Neuronal stem cell (in vitro differentiated cells): ENCODE measurements around the gene FAM98B.

Experiments used
- DNase-seq: peaks from one replicate; pipeline ENCODE4 v3.0.0-alpha.2; 2013; ENCODE audit warnings: low spot score
- H2AFZ ChIP-seq: one replicate; pipeline ENCODE4 v1.6.1; 2013; ENCODE audit warnings: mild to moderate bottlenecking, low read length, inconsistent platforms
- H2AK5ac ChIP-seq: 2 replicates; pipeline ENCODE4 v1.6.1; 2013; ENCODE audit warnings: low read depth, mild to moderate bottlenecking, inconsistent platforms, low read length, moderate library complexity, mixed read lengths
- H2BK120ac ChIP-seq: 2 replicates; pipeline ENCODE4 v1.6.1; 2013; ENCODE audit warnings: low read depth, mild to moderate bottlenecking, inconsistent platforms, low read length, moderate library complexity, mixed read lengths
- H2BK12ac ChIP-seq: one replicate; pipeline ENCODE4 v1.6.1; 2013; ENCODE audit warnings: low read length, inconsistent platforms
- H2BK15ac ChIP-seq: 2 replicates; pipeline ENCODE4 v1.6.1; 2013; ENCODE audit warnings: mild to moderate bottlenecking, low read length, inconsistent platforms, mixed read lengths
- H2BK5ac ChIP-seq: one replicate; pipeline ENCODE4 v1.6.1; 2013; ENCODE audit warnings: inconsistent platforms, mild to moderate bottlenecking, low read length, moderate library complexity
- H3K14ac ChIP-seq: one replicate; pipeline ENCODE4 v1.6.1; 2013; ENCODE audit warnings: low read length, inconsistent platforms
- H3K18ac ChIP-seq: 2 replicates; pipeline ENCODE4 v1.6.1; 2013; ENCODE audit warnings: low read length, inconsistent platforms
- H3K23ac ChIP-seq: 2 replicates; pipeline ENCODE4 v1.6.1; 2013; ENCODE audit warnings: low read depth, mild to moderate bottlenecking, mixed read lengths, low read length, inconsistent platforms; ENCODE audit not compliant: poor library complexity
- H3K27ac ChIP-seq: replicated peaks from 3 replicates; pipeline ENCODE4 v1.5.1; 2013; ENCODE audit warnings: low read length, inconsistent platforms
- H3K27me3 ChIP-seq, 3 experiments: 2 replicates each; pipeline ENCODE4 v1.6.1; 2013; ENCODE audit warnings: low read length in 3 of 3, mild to moderate bottlenecking in 2 of 3, inconsistent platforms in 1 of 3, low read depth in 1 of 3, mixed read lengths in 1 of 3, moderate library complexity in 1 of 3; ENCODE audit not compliant: control insufficient read depth in 3 of 3, insufficient read depth in 3 of 3
- H3K36me3 ChIP-seq, 2 donors: replicated peaks in 1 of 2; 2 replicates each; pipeline ENCODE4 v1.6.1; 2013; ENCODE audit warnings: low read length in 2 of 2; ENCODE audit not compliant: control insufficient read depth in 2 of 2, insufficient read depth in 2 of 2
- H3K4ac ChIP-seq: 2 replicates; pipeline ENCODE4 v1.6.1; 2013; ENCODE audit warnings: inconsistent platforms, mild to moderate bottlenecking, low read length, moderate library complexity
- H3K4me1 ChIP-seq, 2 donors: 1 replicate in 1 of 2; 2 replicates in 1 of 2; pipeline ENCODE4 v1.6.1; 2013; ENCODE audit warnings: low read length in 2 of 2, low read depth in 1 of 2; ENCODE audit not compliant: control insufficient read depth in 2 of 2, insufficient read depth in 1 of 2
- H3K4me2 ChIP-seq: one replicate; pipeline ENCODE4 v1.6.1; 2013; ENCODE audit warnings: mild to moderate bottlenecking, low read length, inconsistent platforms; ENCODE audit not compliant: insufficient read depth, poor library complexity, severe bottlenecking
- H3K4me3 ChIP-seq, 2 donors: 2 replicates each; pipeline ENCODE4 v1.5.1; 2013; ENCODE audit warnings: low read length in 2 of 2, mild to moderate bottlenecking in 2 of 2, inconsistent platforms in 1 of 2, moderate library complexity in 1 of 2
- H3K79me1 ChIP-seq: one replicate; pipeline ENCODE4 v1.6.1; 2013; ENCODE audit warnings: low read depth, mild to moderate bottlenecking, inconsistent platforms, low read length, moderate library complexity
- H3K9ac ChIP-seq: one replicate; pipeline ENCODE4 v1.6.1; 2013; ENCODE audit warnings: mild to moderate bottlenecking, low read depth, low read length, inconsistent platforms; ENCODE audit not compliant: poor library complexity
- H3K9me3 ChIP-seq, 2 donors: replicated peaks in 1 of 2; 2 replicates each; pipeline versions ENCODE3 to v1.6.1; 2013; ENCODE audit warnings: low read length in 2 of 2, mild to moderate bottlenecking in 2 of 2, inconsistent platforms in 1 of 2, low read depth in 1 of 2, mixed read lengths in 1 of 2, moderate library complexity in 1 of 2; ENCODE audit not compliant: control insufficient read depth in 2 of 2, insufficient read depth in 1 of 2
- H4K8ac ChIP-seq: one replicate; pipeline ENCODE4 v1.6.1; 2013; ENCODE audit warnings: low read depth, mild to moderate bottlenecking, inconsistent platforms, low read length, moderate library complexity
- H4K91ac ChIP-seq: one replicate; pipeline ENCODE4 v1.6.1; 2013; ENCODE audit warnings: low read length, low read depth, mild to moderate bottlenecking, inconsistent platforms; ENCODE audit not compliant: poor library complexity
- WGBS, 2 donors: extraction: QIAGEN DNeasy Blood & Tissue Kit; methylation state at CpG; one replicate each; pipeline ENCODE4 v1.1.7; 2013; ENCODE audit warnings: missing lambda C conversion rate in 2 of 2, mixed read lengths in 1 of 2; ENCODE audit not compliant: insufficient read length in 2 of 2, insufficient replicate concordance in 1 of 2; ENCODE audit errors: extremely low coverage in 2 of 2; 5-methylcytosine and 5-hydroxymethylcytosine counted together

FAM98B gene

DNA sequence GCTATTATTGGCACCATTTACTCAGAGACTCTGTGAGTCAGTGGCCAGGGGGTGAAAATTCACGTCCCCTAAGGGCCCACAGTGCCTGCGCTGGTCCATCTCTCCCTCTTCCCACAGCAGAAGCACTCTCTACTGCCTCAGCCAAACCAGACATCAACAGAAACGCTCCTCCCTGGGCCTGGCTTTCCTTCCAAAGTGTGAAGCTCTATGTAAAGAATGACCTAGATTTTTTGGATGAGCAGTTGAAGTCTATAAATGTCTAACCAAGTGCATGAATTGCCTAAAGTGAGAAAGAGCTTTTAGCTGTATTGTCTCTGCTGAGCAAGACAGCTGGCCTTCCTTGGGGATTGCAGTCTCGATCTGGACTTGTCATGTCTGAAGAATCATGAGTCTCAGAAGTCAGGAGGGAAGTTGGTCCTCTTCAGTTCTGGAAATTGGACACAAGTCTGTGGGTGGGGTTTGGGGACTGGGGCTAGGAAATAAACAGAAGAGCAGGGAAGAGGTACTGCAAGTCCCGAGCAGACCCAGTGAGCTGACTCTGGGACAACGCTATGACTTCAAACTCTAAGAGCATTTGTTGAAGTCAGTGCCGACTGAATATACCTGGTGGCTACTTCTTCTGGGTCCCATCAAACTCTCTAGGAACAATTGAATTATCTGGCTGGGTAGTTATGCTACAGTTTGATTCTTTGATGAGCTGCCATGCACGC lies 81.7 kb downstream of the FAM98B start:
- no CpG with 5 or more reads among the region's 8 CpGs for WGBS, 2 donors
- no peaks in the 10 kb centered on the region for H3K79me1 ChIP-seq
- H3K9ac ChIP-seq, result no peak overlapping the region
- no peak overlapping the region for H4K8ac ChIP-seq
- H2AFZ ChIP-seq, result no peak overlapping the region
- no peak overlapping the region for H4K91ac ChIP-seq
- H3K23ac ChIP-seq, result no peak overlapping the region
- no peak for DNase-seq
- no peak overlapping the region for H3K18ac ChIP-seq
- no peak overlapping the region for H3K4me3 ChIP-seq
- no peak overlapping the region for H3K4ac ChIP-seq
- H2BK12ac ChIP-seq, result no peak overlapping the region
- no peak overlapping the region for H2AK5ac ChIP-seq
- no peaks in the 10 kb centered on the region for H3K27me3 ChIP-seq
- no peak overlapping the region for H2BK15ac ChIP-seq
- H3K4me2 ChIP-seq, result no peak overlapping the region
- H3K27ac ChIP-seq, result no peak overlapping the region
- no peaks in the 10 kb centered on the region for H3K9me3 ChIP-seq
- no peak overlapping the region for H3K14ac ChIP-seq
- no peak overlapping the region for H2BK120ac ChIP-seq
- H2BK5ac ChIP-seq, result no peak overlapping the region
- no peaks in the 10 kb centered on the region for H3K36me3 ChIP-seq
- H3K4me1 ChIP-seq, result peaks cover 0 to 18% of the 10 kb centered on the region in 2 donors

DNA sequence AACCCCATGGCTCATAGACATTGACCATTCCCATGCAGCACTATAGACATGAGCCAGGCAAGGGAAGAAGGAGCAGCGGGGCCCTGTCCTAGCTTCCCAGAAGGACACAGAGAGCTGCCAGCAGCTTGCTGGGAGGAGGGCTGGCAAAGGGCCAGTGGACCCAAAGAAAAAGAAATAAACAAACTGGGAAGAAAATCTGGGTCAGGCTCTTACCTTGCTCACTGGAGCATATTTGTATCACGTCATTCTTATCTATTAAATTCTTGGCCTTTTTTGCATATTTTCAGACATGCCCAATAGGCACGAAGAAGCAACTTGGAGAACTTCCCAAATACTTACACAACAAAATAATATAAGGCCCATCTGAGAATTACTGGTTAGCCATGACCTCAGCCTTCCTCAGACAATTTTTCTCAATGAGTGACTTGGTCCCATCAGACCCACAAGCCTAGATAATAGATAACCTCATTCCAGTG lies 82.3 kb downstream of the FAM98B start:
- Histone ChIP-seq H3K27ac (no peak overlapping the region), H3K9me3 (no peaks in the 10 kb centered on the region), H2BK12ac (no peak overlapping the region), H3K4me1 (peaks cover 0 to 18% of the 10 kb centered on the region in 2 donors), H3K4me2 (no peak overlapping the region), H4K91ac (no peak overlapping the region), H3K23ac (no peak overlapping the region), H2BK120ac (no peak overlapping the region), H3K4me3 (no peak overlapping the region), H3K36me3 (no peaks in the 10 kb centered on the region), H4K8ac (no peak overlapping the region), H3K9ac (no peak overlapping the region), H2BK15ac (no peak overlapping the region), H3K14ac (no peak overlapping the region), H3K18ac (no peak overlapping the region), H2AFZ (no peak overlapping the region), H2AK5ac (no peak overlapping the region), H2BK5ac (no peak overlapping the region), H3K27me3 (no peaks in the 10 kb centered on the region), H3K4ac (no peak overlapping the region), H3K79me1 (no peaks in the 10 kb centered on the region)
- no CpG with 5 or more reads among the region's 3 CpGs for WGBS, 2 donors
- DNase-seq, result no peak
